ENCODE results near the gene UNKL.
A peak's percentile ranks its signal among the peaks of the same experiment; 100 is the strongest.

UNKL gene

DNA sequence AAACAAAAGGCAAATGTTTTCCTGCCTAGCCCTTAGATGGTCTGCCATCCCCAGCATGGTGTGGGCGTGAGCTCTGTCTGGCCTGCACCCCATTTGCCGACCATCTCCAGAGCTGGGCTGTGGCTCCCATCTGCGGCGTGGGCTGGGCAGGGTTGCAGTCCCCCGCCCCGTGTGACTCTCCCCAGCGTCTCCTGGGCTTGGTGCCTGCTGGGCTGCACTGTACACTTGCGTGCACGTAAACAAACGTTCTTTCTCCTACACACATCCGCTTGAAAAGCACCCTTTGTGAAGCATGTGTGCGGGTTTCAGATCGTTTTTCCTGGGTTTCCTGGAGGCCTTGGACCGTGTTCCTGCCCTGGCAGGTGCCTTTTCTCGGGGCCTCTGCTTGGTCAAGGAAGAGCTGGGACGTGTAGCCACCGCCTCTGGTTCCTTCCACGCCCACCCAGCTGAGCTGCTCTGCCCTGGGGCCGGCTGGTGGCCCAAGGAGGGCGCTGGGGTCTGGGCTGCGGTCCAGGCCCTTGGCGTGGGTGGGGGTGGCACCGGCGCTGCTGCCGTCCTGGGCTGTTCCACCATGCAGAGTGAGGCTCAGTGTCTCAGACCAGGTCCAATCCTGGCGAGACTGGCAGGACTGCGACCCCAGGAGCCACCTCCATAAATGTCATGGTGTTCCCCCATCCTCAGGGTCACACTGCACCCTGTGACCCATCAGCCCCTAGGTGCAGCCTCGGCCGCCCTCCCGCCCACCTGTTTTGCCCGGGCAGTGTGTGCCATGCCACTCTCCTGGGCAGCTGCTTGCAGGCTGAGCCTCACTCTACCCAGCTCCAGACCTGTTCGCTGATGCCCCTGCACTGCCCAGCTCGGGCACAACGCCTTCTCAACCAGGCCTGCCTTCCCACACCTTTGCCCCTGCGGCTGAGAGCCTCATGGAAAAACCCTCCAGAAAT is 90.9 kb downstream of the UNKL start:
- Histone ChIP-seq H3K27ac (ENCODE audit: low read length) (no peak overlapping the region), H3K36me3 (ENCODE audit: insufficient read depth, low read length) (peaks cover 68% of the 10 kb centered on the region), H3K4me1 (ENCODE audit: insufficient read depth, low read length) (no peaks in the 10 kb centered on the region), H3K4me2 (ENCODE audit: insufficient read depth, low read length) (no peak overlapping the region), H3K9ac (ENCODE audit: low read depth, low read length) (no peak overlapping the region), H3K4me3 (ENCODE audit: low read depth in 1 of 2, low read length in 2 of 2) (no peak overlapping the region), H3K9me3 (ENCODE audit: insufficient read depth, low read length, severe bottlenecking) (no peaks in the 10 kb centered on the region), H4K20me1 (ENCODE audit: insufficient read depth, low read length) (peaks cover 71% of the 10 kb centered on the region), H3K79me2 (ENCODE audit: insufficient read depth, low read length) (peaks cover 23% of the 10 kb centered on the region; the same call in 1 of the 2 replicates), H2AFZ (ENCODE audit: low read depth, low read length) (no peak overlapping the region), H3K27me3 (ENCODE audit: insufficient read depth, low read length, poor library complexity) (no peaks in the 10 kb centered on the region)
- no peak for TF ChIP-seq EZH2 (IDR thresholded peaks at IDR 0.05; ENCODE audit: borderline replicate concordance, low read depth, low read length, severe bottlenecking)
- TF ChIP-seq, protein P1, sequence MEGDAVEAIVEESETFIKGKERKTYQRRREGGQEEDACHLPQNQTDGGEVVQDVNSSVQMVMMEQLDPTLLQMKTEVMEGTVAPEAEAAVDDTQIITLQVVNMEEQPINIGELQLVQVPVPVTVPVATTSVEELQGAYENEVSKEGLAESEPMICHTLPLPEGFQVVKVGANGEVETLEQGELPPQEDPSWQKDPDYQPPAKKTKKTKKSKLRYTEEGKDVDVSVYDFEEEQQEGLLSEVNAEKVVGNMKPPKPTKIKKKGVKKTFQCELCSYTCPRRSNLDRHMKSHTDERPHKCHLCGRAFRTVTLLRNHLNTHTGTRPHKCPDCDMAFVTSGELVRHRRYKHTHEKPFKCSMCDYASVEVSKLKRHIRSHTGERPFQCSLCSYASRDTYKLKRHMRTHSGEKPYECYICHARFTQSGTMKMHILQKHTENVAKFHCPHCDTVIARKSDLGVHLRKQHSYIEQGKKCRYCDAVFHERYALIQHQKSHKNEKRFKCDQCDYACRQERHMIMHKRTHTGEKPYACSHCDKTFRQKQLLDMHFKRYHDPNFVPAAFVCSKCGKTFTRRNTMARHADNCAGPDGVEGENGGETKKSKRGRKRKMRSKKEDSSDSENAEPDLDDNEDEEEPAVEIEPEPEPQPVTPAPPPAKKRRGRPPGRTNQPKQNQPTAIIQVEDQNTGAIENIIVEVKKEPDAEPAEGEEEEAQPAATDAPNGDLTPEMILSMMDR (IDR thresholded peaks at IDR 0.05; ENCODE audit: borderline replicate concordance, extremely low read depth, low read length, poor library complexity, severe bottlenecking): no peak
- no peak for DNase-seq
- no peak for ATAC-seq (ENCODE audit: insufficient read depth, low read depth)

DNA sequence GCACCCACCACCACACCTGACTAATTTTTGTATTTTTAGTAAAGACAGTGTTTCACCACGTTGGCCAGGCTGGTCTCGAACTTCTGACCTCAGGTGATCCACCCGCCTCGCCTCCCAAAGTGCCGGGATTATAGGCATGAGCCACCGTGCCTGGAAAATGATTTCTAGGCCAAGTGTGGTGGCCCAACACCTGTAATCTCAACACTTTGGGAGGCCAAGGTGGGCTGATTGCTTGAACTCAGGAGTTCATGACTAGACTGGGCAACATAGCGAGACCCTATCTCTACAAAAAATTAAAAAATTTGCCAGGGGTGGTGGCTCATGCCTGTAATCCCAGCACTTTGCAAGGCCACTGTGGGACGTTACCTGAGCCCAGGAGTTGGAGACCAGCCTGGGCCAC is 92.1 kb downstream of the UNKL start:
- no peaks in the 10 kb centered on the region for H3K27me3 ChIP-seq (ENCODE audit: insufficient read depth, low read length, poor library complexity)
- TF ChIP-seq EZH2 (IDR thresholded peaks at IDR 0.05; ENCODE audit: borderline replicate concordance, low read depth, low read length, severe bottlenecking): no peak
- TF ChIP-seq, protein P1 (IDR thresholded peaks at IDR 0.05; ENCODE audit: borderline replicate concordance, extremely low read depth, low read length, poor library complexity, severe bottlenecking): no peak
- peaks cover 35% of the 10 kb centered on the region for H3K79me2 ChIP-seq (ENCODE audit: insufficient read depth, low read length)
- peaks cover 79% of the 10 kb centered on the region for H3K36me3 ChIP-seq (ENCODE audit: insufficient read depth, low read length)
- no peak overlapping the region for H3K4me2 ChIP-seq (ENCODE audit: insufficient read depth, low read length)
- ATAC-seq (ENCODE audit: insufficient read depth, low read depth) (no peak), DNase-seq (no peak)
- H2AFZ ChIP-seq (ENCODE audit: low read depth, low read length): no peak overlapping the region
- H3K4me3 ChIP-seq (ENCODE audit: low read depth in 1 of 2, low read length in 2 of 2): no peak overlapping the region
- H3K4me1 ChIP-seq (ENCODE audit: insufficient read depth, low read length): no peaks in the 10 kb centered on the region
- H3K9ac ChIP-seq (ENCODE audit: low read depth, low read length): no peak overlapping the region
- no peak overlapping the region for H3K27ac ChIP-seq (ENCODE audit: low read length)
- H4K20me1 ChIP-seq (ENCODE audit: insufficient read depth, low read length): peaks cover 81% of the 10 kb centered on the region
- no peaks in the 10 kb centered on the region for H3K9me3 ChIP-seq (ENCODE audit: insufficient read depth, low read length, severe bottlenecking)

DNA sequence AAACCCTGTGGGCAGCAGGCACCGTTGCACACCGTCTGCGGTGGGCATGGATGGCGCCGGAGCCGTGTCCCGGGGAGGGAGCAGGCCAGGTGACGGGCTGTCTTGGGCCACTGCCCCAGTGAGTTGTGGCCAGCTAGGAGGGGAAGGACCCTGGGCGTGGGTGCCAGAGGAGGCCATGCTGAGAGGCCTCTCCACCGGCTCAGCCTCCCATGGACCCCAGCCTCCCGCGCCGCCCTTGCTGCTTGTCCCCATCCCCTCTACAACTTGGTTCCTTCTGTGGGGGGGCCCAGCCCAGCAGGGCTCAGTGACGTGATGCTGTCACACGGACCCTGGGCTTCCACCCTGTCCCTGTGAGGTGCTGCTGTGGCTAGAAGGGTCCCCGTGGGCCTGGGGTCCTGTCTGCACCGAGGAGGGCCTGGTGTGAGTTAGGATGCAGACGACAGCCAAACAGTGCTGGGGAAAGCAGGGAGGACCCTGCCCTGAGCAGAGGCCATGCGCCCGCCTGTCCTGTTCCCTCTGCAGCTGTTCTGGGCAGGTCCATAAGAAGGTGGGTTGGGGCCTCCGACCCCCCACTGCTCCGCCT is 93.8 kb downstream of the UNKL start:
- Histone ChIP-seq H3K27ac (ENCODE audit: low read length) (no peak overlapping the region), H4K20me1 (ENCODE audit: insufficient read depth, low read length) (peaks cover 84% of the 10 kb centered on the region), H3K9ac (ENCODE audit: low read depth, low read length) (no peak overlapping the region), H2AFZ (ENCODE audit: low read depth, low read length) (no peak overlapping the region), H3K27me3 (ENCODE audit: insufficient read depth, low read length, poor library complexity) (no peaks in the 10 kb centered on the region), H3K79me2 (ENCODE audit: insufficient read depth, low read length) (peaks cover 51% of the 10 kb centered on the region), H3K36me3 (ENCODE audit: insufficient read depth, low read length) (peaks cover 96% of the 10 kb centered on the region), H3K4me3 (ENCODE audit: low read depth in 1 of 2, low read length in 2 of 2) (no peak overlapping the region), H3K9me3 (ENCODE audit: insufficient read depth, low read length, severe bottlenecking) (no peaks in the 10 kb centered on the region), H3K4me2 (ENCODE audit: insufficient read depth, low read length) (no peak overlapping the region), H3K4me1 (ENCODE audit: insufficient read depth, low read length) (no peaks in the 10 kb centered on the region)
- ATAC-seq (ENCODE audit: insufficient read depth, low read depth) (0 out of 3 replicates have a peak, but pooled peaks have one; percentile 7), DNase-seq (no peak)
- TF ChIP-seq, protein P1 (IDR thresholded peaks at IDR 0.05; ENCODE audit: borderline replicate concordance, extremely low read depth, low read length, poor library complexity, severe bottlenecking): no peak
- no peak for TF ChIP-seq EZH2 (IDR thresholded peaks at IDR 0.05; ENCODE audit: borderline replicate concordance, low read depth, low read length, severe bottlenecking)
